Hepatocyte (in vitro differentiated cells): ENCODE results near the gene TNF. TPM values are rescaled to one million over a fixed set of nuclear protein-coding genes. Genes with fewer than 3 reads are reported as not detected.

Experiments used
- DNase-seq: peaks from one replicate; pipeline ENCODE4 v3.0.0-alpha.2; 2016; ENCODE audit warnings: low spot score
- H2AFZ ChIP-seq: fragments of 200-600 bp; sonication (generic); 2 replicates; pipeline ENCODE4 v1.6.0; 2016; ENCODE audit warnings: antibody characterized with exemption, mild to moderate bottlenecking
- H3K27ac ChIP-seq: fragments of 200-600 bp; sonication (generic); 2 replicates; pipeline ENCODE4 v1.5.1; 2016; ENCODE audit warnings: mild to moderate bottlenecking
- H3K27me3 ChIP-seq: fragments of 200-600 bp; sonication (generic); 2 replicates; pipeline ENCODE4 v1.6.1; 2016
- H3K36me3 ChIP-seq: fragments of 200-600 bp; sonication (generic); replicated peaks from 2 replicates; pipeline ENCODE4 v1.5.1; 2016; ENCODE audit warnings: low read depth; ENCODE audit not compliant: insufficient read depth
- H3K4me1 ChIP-seq: fragments of 200-600 bp; sonication (generic); 2 replicates; pipeline ENCODE4 v1.5.1; 2016; ENCODE audit warnings: mild to moderate bottlenecking, moderate library complexity; ENCODE audit not compliant: insufficient read depth
- H3K4me2 ChIP-seq: fragments of 200-600 bp; sonication (generic); 2 replicates; pipeline ENCODE4 v1.6.0; 2016
- H3K4me3 ChIP-seq: fragments of 200-600 bp; sonication (generic); 2 replicates; pipeline ENCODE4 v1.5.1; 2016; ENCODE audit warnings: mild to moderate bottlenecking
- H3K79me2 ChIP-seq: fragments of 200-600 bp; sonication (generic); 2 replicates; pipeline ENCODE4 v1.6.0; 2017; ENCODE audit warnings: mild to moderate bottlenecking
- H3K9me2 ChIP-seq: fragments of 200-600 bp; sonication (generic); replicated peaks from 2 replicates; pipeline ENCODE4 v1.6.0; 2017; ENCODE audit warnings: mild to moderate bottlenecking; ENCODE audit not compliant: insufficient read depth
- H3K9me3 ChIP-seq: fragments of 200-600 bp; sonication (generic); 2 replicates; pipeline ENCODE4 v1.5.1; 2016; ENCODE audit warnings: low read depth, mild to moderate bottlenecking
- H4K20me1 ChIP-seq: fragments of 200-600 bp; sonication (generic); 2 replicates; pipeline ENCODE4 v1.6.0; 2016; ENCODE audit warnings: mild to moderate bottlenecking; ENCODE audit not compliant: insufficient read depth, poor library complexity, severe bottlenecking
- EZH2 ChIP-seq: fragments of 200-600 bp; sonication (generic); IDR thresholded peaks from 2 replicates; pipeline ENCODE4 v1.6.1; 2016; ENCODE audit warnings: antibody characterized with exemption, mild to moderate bottlenecking, borderline replicate concordance
- EZH2phosphoT487 ChIP-seq: fragments of 200-600 bp; sonication (generic); IDR thresholded peaks from one replicate; pipeline ENCODE4 v1.6.1; 2018; ENCODE audit warnings: antibody characterized with exemption, mild to moderate bottlenecking, low read depth, moderate library complexity; ENCODE audit not compliant: unreplicated experiment, severe bottlenecking
- WGBS: methylation state at CpG from one replicate; pipeline ENCODE4 v1.1.6; 2016; ENCODE audit warnings: low lambda C conversion rate; ENCODE audit errors: missing lambda C conversion rate; 5-methylcytosine and 5-hydroxymethylcytosine counted together
- polyA plus RNA-seq: library from polyadenylated mRNA; unstranded; fragments of >200 nt; fragmentation: Nextera tagmentation; extraction: Ambion mirVana; gene quantifications from 2 replicates; pipeline ENCODE4 v1.2.1, GENCODE V29; 2016
- total RNA-seq: library from RNA; depleted of rRNA; stranded (reverse); fragments of >200 nt; gene quantifications from 2 replicates; pipeline ENCODE4 v1.2.3, GENCODE V29; 2014
- TF ChIP-seq, protein P1 (sequence below): fragments of 200-600 bp; sonication (generic); IDR thresholded peaks from 2 replicates; pipeline ENCODE4 v1.5.1; 2016; ENCODE audit warnings: antibody characterized with exemption, mild to moderate bottlenecking; ENCODE audit not compliant: poor library complexity

The TNF gene
- total and polyA plus RNA-seq, 2 experiments from 2014 or later: 0.63 to 0.91 TPM

DNA sequence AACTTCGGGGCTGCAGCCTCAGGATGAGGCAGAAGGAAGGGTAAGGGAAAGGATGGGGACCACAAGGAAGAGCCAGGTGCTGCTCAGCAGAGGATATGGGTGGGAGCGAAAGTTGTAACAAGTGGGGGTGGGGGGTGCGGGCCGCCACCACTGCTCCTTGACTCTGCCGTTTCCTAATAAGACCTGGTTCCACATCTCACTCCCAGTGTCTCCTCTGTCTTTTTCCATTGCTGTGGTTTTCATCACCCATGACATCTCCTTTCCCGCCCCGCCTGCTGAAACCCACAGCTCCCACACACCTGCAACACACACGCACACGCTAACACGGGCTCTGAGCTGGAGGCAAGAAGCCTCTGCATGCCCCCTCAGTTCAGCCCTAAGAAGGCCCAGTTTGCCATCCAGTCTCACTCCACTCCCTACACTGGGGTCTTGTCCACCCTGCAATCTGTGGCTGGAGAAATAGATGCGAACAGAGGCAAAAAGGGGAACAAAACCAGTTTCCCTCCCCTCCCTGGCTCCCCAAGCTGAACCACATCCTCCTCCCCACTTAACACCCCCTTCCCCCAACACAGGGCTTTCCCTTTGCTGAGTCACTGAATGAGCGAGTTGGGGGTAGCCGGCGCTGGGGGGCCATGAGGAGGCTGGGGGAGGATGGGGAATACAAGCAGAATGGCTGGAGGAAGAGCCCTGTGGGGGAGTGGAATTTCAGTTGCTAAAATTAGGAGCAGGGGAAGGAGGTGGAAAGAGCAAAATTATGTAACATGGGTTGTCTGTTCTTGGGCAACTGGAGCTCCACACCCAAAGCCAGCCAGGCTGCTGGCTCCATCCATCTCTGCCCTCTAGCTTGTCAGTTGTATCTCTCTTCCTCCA is 16.5 kb upstream of the TNF start:
- no peaks in the 10 kb centered on the region for H3K9me2 ChIP-seq
- no peaks in the 10 kb centered on the region for H3K9me3 ChIP-seq
- H3K27ac ChIP-seq: no peak overlapping the region
- H3K4me2 ChIP-seq: no peak overlapping the region
- H3K27me3 ChIP-seq: no peaks in the 10 kb centered on the region
- H4K20me1 ChIP-seq: no peaks in the 10 kb centered on the region
- no peak for DNase-seq
- H2AFZ ChIP-seq: no peak overlapping the region
- 96% methylated on average over 13 of the region's 14 CpGs for WGBS
- TF ChIP-seq, protein P1, sequence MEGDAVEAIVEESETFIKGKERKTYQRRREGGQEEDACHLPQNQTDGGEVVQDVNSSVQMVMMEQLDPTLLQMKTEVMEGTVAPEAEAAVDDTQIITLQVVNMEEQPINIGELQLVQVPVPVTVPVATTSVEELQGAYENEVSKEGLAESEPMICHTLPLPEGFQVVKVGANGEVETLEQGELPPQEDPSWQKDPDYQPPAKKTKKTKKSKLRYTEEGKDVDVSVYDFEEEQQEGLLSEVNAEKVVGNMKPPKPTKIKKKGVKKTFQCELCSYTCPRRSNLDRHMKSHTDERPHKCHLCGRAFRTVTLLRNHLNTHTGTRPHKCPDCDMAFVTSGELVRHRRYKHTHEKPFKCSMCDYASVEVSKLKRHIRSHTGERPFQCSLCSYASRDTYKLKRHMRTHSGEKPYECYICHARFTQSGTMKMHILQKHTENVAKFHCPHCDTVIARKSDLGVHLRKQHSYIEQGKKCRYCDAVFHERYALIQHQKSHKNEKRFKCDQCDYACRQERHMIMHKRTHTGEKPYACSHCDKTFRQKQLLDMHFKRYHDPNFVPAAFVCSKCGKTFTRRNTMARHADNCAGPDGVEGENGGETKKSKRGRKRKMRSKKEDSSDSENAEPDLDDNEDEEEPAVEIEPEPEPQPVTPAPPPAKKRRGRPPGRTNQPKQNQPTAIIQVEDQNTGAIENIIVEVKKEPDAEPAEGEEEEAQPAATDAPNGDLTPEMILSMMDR: no peak
- TF ChIP-seq EZH2 (no peak), EZH2phosphoT487 (no peak)
- H3K36me3 ChIP-seq: no peaks in the 10 kb centered on the region
- no peaks in the 10 kb centered on the region for H3K4me1 ChIP-seq
- H3K79me2 ChIP-seq: peaks cover 5% of the 10 kb centered on the region
- H3K4me3 ChIP-seq: no peak overlapping the region

DNA sequence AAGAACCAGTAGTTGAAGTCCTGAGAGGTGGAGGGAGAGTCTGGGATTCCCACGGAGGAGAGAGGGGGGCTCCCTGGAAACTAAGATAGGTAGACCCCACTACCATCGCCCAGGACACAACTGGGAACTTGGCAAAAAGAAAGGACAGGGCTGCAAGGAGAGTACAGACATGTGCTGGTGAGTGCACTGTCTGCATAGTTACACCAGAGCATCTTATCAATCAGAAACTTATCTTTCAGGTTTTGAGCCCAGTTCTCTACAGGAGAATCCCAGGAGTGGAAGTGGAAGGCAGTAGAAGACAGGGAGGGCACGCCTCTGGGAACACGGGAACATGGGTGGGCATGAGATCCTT is 15.8 kb upstream of the TNF start:
- Histone ChIP-seq H3K4me3 (no peak overlapping the region), H4K20me1 (no peaks in the 10 kb centered on the region), H3K4me1 (no peaks in the 10 kb centered on the region), H3K36me3 (no peaks in the 10 kb centered on the region), H3K9me3 (no peaks in the 10 kb centered on the region), H2AFZ (no peak overlapping the region), H3K27me3 (no peaks in the 10 kb centered on the region), H3K9me2 (no peaks in the 10 kb centered on the region), H3K4me2 (no peak overlapping the region), H3K79me2 (no peaks in the 10 kb centered on the region), H3K27ac (no peak overlapping the region)
- no peak for DNase-seq
- WGBS: 98% methylated on average over 3 of the region's 4 CpGs
- TF ChIP-seq, protein P1: no peak
- TF ChIP-seq EZH2 (no peak), EZH2phosphoT487 (no peak)

DNA sequence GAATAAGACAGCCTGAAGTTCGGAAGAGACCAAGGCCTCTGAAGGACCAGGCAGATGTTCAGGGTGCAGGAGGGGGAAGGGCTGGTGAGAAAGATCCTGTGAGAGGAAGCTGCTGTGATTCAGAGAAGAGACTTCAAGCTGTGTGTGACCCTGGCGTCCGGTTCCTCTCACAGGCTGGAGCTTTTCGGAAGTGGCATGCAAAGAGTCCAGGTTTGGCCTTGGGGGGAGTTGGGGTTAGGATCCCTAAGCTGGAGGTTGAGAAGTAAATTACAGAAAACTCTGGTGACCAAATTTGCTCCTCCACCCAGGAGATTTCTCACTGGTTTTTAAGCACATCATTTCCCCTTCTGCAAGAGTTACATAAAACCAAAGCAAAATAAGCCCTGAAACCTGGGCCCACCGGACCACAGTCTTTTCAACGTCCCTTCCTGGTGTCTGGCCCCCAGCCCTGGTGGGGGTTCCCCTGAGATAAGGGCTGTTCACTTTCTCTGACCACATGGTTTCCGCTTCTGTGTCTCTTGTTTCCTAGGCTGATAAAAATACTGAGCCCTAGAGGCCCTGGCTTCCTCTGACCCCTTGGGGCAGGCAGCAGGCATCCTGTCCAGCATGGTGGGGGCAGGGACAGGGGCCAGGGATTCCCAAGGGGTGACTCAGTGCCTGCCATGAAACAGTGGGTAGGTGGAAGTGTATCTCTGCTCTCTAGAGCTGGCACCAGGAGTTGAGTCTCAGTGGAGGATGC is 15.2 kb upstream of the TNF start:
- Histone ChIP-seq H2AFZ (no peak overlapping the region), H3K79me2 (no peaks in the 10 kb centered on the region), H3K36me3 (no peaks in the 10 kb centered on the region), H3K4me3 (no peak overlapping the region), H3K4me2 (no peak overlapping the region), H3K9me2 (no peaks in the 10 kb centered on the region), H3K9me3 (no peaks in the 10 kb centered on the region), H3K27ac (peak overlapping the region; percentile 34), H3K4me1 (no peaks in the 10 kb centered on the region), H3K27me3 (no peaks in the 10 kb centered on the region), H4K20me1 (no peaks in the 10 kb centered on the region)
- WGBS: 72% methylated on average over 7 of the region's 7 CpGs
- TF ChIP-seq, protein P1: no peak
- TF ChIP-seq EZH2phosphoT487: no peak
- no peak for TF ChIP-seq EZH2
- peak; percentile 51 for DNase-seq
